ENCODE measurements around the gene PFN1. TPM values are rescaled to one million over a fixed set of nuclear protein-coding genes. Genes with fewer than 3 reads are reported as not detected.

The PFN1 gene
- total RNA-seq, 1 donor from 2014 or later: 1,423 TPM

DNA sequence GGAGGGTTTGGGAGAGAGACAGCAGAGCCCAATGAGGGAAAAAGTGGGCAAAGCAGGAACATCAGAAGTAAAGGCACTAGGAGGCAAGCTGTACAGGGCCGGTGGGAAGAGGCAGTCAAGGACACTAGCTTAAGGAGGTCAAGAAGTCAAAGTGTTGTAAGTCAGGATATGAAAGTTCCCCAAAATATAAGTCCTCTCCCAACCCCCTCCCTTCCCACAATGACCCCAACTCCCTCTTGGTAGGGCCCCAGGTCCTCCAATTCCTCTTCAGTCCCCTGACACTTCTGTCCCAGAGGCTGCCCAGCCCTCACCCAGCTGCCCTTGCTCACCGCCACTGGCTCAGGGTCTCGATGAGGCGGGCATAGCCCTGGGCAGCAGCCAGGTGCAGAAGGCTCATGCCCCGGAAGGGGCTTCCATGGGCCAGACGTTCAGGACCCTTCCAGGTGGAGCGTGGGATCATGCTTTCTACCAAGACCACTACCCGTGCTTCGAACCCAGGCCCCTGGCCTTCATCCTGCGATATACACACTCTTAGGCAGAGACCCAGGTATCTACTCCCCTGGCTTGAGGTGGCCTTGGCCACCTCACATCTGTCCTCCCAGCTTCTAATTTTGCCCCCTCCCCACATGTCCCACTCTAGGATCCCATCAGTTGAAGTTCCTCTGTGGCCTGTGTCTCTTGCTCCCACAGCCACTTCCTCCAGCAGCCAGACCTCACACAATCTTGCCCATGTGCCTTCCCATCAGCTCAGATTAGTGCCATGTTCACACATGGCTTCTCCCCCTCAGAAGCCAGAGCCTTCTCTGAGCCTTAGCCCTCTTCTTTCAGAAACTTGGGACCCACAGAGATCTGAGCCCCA is 25.2 kb upstream of the PFN1 start:
- no peaks in the 10 kb centered on the region for H3K9me3 Mint-ChIP-seq
- H3K4me3 Mint-ChIP-seq: no peak overlapping the region
- peaks cover 27% of the 10 kb centered on the region for H3K4me1 Mint-ChIP-seq (ENCODE audit: low read depth)
- DNase-seq (ENCODE audit: low spot score): no peak
- H3K36me3 Mint-ChIP-seq (ENCODE audit: low read depth): peaks cover 54% of the 10 kb centered on the region
- no peaks in the 10 kb centered on the region for H3K27me3 Mint-ChIP-seq (ENCODE audit: insufficient read depth)
- intact Hi-C loops (cut with micrococcal nuclease): no loop called here
- peak overlapping the region; percentile 24 for H3K27ac Mint-ChIP-seq

DNA sequence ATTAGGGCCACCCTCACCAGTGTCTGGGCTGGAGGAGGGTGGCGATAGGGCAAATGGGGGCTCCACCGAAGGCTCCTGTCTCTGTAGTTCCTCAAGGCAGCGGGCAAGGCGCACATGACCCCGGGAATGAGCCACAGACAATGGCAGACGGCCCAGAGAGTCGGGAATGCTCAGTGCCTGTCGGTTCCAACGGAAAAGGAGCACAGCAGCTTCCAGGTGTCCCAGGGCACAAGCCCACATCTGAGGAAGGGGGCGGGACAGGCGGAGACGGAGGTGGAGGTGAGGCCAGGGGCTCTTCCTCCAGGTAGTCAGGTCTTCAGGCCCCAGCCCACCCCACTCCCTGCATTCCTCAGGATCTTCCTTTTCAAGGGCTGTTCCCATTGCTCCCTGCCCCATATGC is 24.4 kb upstream of the PFN1 start:
- Mint-ChIP-seq H3K4me1 (ENCODE audit: low read depth) (peaks cover 27% of the 10 kb centered on the region), H3K36me3 (ENCODE audit: low read depth) (peaks cover 51% of the 10 kb centered on the region), H3K27me3 (ENCODE audit: insufficient read depth) (no peaks in the 10 kb centered on the region), H3K27ac (peak overlapping the region; percentile 19), H3K9me3 (no peaks in the 10 kb centered on the region), H3K4me3 (no peak overlapping the region)
- DNase-seq (ENCODE audit: low spot score): no peak
- intact Hi-C loops (cut with micrococcal nuclease): no loop called here

DNA sequence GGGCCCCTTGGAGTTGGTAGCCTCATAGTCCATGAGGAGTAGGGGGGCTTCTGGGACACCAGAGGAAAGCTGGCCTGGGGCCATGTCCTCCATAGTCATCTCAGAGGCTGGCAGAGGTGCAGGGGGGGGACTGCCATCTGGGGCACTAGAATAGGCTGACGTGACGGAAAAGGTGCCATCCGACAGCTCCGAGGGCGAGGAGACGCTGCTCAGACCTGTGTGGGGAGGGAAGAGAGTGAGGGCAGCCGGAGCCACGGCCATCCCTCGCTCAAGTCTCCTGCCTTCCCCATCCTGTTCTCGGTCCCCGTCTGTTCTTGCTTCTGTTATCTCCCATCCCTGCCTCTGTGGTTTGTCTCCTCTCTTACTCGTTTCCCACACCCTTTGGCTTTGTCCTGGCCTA is 24.0 kb upstream of the PFN1 start:
- Mint-ChIP-seq H3K4me3 (no peak overlapping the region), H3K27me3 (ENCODE audit: insufficient read depth) (no peaks in the 10 kb centered on the region), H3K9me3 (no peaks in the 10 kb centered on the region), H3K27ac (peak overlapping the region; percentile 19), H3K36me3 (ENCODE audit: low read depth) (peaks cover 51% of the 10 kb centered on the region), H3K4me1 (ENCODE audit: low read depth) (peaks cover 27% of the 10 kb centered on the region)
- DNase-seq (ENCODE audit: low spot score): no peak
- intact Hi-C loops (cut with micrococcal nuclease): no loop called here

DNA sequence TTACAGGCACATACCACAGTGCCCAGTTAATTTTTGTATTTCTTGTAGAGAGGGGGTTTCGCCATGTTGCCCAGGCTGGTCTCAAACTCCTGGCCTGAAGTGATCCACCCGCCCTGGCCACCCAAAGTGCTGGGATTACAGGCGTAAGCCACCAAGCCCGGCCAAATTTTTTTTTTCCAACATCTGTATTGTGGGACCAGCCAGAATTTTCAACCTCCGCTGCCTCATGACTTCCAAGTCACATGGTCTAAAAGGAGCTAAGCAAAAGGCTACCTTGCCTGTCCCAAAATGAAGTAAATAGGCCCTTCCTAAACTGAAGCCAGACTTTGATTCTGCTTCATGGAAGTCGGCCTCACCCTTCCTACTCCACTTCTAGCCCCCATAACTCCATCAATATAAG is 23.5 kb upstream of the PFN1 start:
- DNase-seq (ENCODE audit: low spot score): no peak
- Mint-ChIP-seq H3K4me1 (ENCODE audit: low read depth) (peaks cover 27% of the 10 kb centered on the region), H3K9me3 (no peaks in the 10 kb centered on the region), H3K36me3 (ENCODE audit: low read depth) (peaks cover 48% of the 10 kb centered on the region), H3K4me3 (no peak overlapping the region), H3K27me3 (ENCODE audit: insufficient read depth) (no peaks in the 10 kb centered on the region), H3K27ac (no peak overlapping the region)
- intact Hi-C loops (cut with micrococcal nuclease): no loop called here

DNA sequence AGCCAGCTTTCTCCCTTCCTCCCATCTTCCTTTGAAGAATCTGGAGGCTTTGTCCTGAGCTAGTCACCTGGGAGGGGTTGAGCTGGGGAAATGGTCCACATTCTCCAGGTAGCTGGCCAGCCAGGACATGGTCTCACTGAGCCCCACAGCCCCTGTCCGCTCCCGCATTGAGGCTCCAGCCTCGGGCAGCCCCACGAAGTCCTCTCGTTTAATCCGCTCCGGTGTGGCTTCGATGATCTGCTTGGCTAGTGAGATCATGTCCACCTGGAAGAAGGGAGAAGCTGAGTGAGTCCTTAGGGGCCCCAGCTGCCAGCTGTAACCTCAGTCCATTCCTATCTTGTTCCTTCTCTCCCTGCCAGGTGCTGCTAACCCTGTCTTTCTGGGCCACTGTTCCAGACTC is 21.9 kb upstream of the PFN1 start:
- no peaks in the 10 kb centered on the region for H3K9me3 Mint-ChIP-seq
- H3K4me3 Mint-ChIP-seq: peak overlapping the region; percentile 48
- H3K27me3 Mint-ChIP-seq (ENCODE audit: insufficient read depth): no peaks in the 10 kb centered on the region
- no peak for DNase-seq (ENCODE audit: low spot score)
- intact Hi-C loops (cut with micrococcal nuclease): no loop called here
- H3K4me1 Mint-ChIP-seq (ENCODE audit: low read depth): peaks cover 37% of the 10 kb centered on the region
- peaks cover 51% of the 10 kb centered on the region for H3K36me3 Mint-ChIP-seq (ENCODE audit: low read depth)
- peak overlapping the region; percentile 86 for H3K27ac Mint-ChIP-seq

DNA sequence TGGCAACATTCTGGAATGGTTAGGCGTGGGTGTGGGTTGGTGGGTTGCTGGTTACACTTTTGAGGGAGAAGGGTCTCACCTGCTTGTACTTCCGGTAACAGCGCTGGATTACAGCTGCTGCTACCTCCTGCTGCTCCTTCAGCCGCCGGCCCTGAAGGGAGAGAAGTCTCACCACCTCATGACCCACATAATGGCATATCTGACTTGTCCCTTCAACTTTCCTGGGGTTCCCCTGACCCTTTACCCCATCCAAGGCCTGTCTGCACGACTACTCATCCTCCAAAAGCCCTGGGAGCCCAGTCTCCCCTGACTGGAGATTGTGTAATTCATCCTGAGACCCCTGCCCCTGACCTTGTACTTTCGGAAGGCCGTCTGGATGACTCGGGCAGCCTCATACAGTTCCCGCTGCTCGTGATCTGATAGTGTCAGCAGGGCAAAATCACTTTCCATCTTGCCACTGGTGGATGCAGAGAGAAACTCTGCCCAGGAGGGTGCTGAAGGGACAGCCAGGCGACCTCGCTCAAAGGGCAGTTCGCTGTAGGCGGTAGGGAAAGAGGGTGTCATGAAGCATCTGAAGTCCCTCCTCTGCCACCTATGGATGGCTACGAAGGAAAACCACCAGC is 21.3 kb upstream of the PFN1 start:
- Mint-ChIP-seq H3K4me1 (ENCODE audit: low read depth) (peaks cover 40% of the 10 kb centered on the region), H3K27me3 (ENCODE audit: insufficient read depth) (no peaks in the 10 kb centered on the region), H3K9me3 (no peaks in the 10 kb centered on the region), H3K4me3 (no peak overlapping the region), H3K27ac (no peak overlapping the region), H3K36me3 (ENCODE audit: low read depth) (peaks cover 48% of the 10 kb centered on the region)
- intact Hi-C loops (cut with micrococcal nuclease): loop anchor here (1.0 to 10.0 kb wide), 3 partner anchors 28 to 1075 kb away; partner anchors contain the start of genes CAMKK1, INCA1, KIF1C and RABEP1
- DNase-seq (ENCODE audit: low spot score): no peak

DNA sequence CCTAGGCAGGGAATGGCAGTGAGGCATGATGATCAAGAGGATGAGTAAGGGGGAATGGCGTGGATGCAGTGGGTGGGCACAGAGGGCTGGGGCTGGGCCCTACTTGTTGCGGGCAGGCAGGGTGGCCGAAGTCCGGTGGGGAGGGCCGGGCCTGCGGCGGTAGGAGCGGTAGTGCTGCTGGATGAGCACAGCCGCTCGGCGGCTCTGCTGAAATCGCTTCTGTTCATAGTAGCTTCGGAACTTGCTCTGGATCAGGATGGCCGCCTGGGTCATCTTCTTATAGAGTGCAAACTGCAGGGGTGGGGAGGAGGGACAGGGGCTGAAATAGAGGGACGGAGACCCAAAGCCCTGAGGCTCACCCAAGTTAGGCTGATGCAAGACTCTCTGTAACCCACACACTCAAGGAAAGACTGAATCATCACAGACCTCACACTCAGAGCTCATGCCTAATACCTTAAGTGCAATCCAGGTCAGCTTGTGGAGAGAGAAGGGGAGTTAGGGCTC is 20.8 kb upstream of the PFN1 start:
- intact Hi-C loops (cut with micrococcal nuclease): loop anchor here (1.0 to 10.0 kb wide), 3 partner anchors 28 to 1074 kb away; partner anchors contain the start of genes CAMKK1, INCA1, KIF1C and RABEP1

DNA sequence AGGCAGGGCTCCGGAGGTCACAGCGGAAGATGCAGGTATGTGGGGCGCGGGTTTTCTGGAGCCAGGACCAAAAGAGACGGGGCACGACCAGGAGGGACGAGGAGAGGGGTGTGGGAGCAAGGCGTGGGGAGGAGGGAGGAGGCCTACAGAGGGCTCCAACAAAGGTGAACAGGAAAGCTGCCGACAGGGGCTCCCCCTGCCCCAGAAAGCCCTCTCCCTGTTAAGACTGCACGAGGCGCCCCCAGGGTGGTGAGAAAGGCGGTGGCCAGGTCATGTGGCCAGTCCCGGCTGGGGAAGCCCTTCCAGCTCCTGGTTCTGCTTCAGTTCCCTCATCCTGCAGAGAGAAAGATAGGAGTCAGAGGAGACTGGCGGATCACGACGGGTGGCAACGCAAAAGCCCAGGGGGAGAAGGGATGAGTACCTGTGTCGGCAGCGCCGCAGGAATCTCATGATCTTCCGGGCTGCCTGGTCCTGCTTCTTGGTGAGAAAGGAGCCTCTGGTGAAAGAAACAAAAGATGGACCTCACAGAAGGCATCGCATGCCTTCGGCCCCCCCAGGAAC is 20.2 kb upstream of the PFN1 start:
- no peak overlapping the region for H3K27ac Mint-ChIP-seq
- no peak overlapping the region for H3K4me3 Mint-ChIP-seq
- no peaks in the 10 kb centered on the region for H3K9me3 Mint-ChIP-seq
- H3K4me1 Mint-ChIP-seq (ENCODE audit: low read depth): peaks cover 40% of the 10 kb centered on the region
- no peaks in the 10 kb centered on the region for H3K27me3 Mint-ChIP-seq (ENCODE audit: insufficient read depth)
- intact Hi-C loops (cut with micrococcal nuclease): loop anchor here (1.0 to 10.0 kb wide), 3 partner anchors 29 to 1074 kb away; partner anchors contain the start of genes CAMKK1, INCA1, KIF1C and RABEP1
- peaks cover 40% of the 10 kb centered on the region for H3K36me3 Mint-ChIP-seq (ENCODE audit: low read depth)
- DNase-seq (ENCODE audit: low spot score): no peak

More for the DNA sequence above, 20.8 kb upstream of the PFN1 start:
- peaks cover 40% of the 10 kb centered on the region for H3K4me1 Mint-ChIP-seq (ENCODE audit: low read depth)
- H3K36me3 Mint-ChIP-seq (ENCODE audit: low read depth): peaks cover 43% of the 10 kb centered on the region
- H3K27me3 Mint-ChIP-seq (ENCODE audit: insufficient read depth): no peaks in the 10 kb centered on the region
- no peak overlapping the region for H3K27ac Mint-ChIP-seq
- no peak for DNase-seq (ENCODE audit: low spot score)
- no peak overlapping the region for H3K4me3 Mint-ChIP-seq
- H3K9me3 Mint-ChIP-seq: no peaks in the 10 kb centered on the region

DNA sequence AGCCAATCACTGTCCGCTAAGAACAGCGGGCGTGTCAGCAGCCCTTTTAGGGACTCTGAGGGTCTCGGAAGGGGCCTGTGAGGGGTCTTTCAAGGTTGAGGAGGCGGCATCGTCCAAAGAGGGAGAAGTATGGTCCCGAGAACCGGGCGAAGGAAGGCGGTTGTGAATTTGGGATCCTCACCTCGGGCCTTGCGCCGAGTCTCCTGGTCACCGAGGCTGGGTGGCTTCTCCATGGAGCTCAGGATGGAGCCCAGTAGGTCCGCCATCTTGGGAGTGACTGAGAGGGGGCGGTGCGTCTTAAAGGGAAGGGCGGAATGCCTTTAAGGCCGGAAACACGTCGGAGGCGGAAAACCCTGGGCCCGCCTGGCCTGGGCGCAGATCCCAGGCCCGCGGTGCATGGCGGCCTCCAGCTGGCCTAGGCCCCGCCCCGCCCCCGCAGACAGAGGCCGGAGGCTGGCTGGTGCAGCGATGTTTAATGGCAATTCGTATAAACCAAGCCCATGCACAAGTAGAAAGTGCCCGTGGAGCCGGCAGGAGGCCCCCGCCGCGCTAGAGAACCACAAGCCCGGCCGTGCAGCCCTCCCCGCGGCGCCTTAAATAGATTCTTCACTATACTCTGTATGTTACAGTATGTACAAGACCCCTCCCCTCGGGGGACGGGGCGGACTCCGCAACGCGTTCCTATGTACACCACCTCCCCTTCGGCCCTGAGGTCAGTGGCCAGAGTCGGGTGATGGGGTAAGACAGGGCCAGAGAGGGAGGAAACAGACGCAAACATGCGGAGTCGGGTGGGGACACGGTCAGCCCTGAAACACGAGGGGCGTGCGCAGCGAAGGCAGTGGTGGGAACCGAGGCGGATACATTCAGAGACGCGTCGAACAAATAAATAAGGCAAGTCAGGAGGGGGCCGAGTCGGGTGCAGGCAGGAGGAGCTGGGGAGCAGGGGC is 19.5 kb upstream of the PFN1 start, which contains the start of gene SPAG7:
Gene SPAG7, minus strand, starts transcription at position 279 of the 947 bp plus-strand sequence. Its CDS starts 13 bp downstream, at position 266.
- DNase-seq (ENCODE audit: low spot score): peak; percentile 93
- Mint-ChIP-seq H3K9me3 (no peaks in the 10 kb centered on the region), H3K36me3 (ENCODE audit: low read depth) (peaks cover 37% of the 10 kb centered on the region), H3K4me3 (no peak within 1 kb of the TSS), H3K27me3 (ENCODE audit: insufficient read depth) (no peaks in the 10 kb centered on the region), H3K27ac (peak within 1 kb of the TSS; percentile 79), H3K4me1 (ENCODE audit: low read depth) (peaks cover 40% of the 10 kb centered on the region)
- intact Hi-C loops (cut with micrococcal nuclease): loop anchor here (1.0 to 10.0 kb wide), 10 partner anchors 12 to 1073 kb away; partner anchors contain the start of genes ARRB2, CAMKK1, CAMTA2 and PFN1

DNA sequence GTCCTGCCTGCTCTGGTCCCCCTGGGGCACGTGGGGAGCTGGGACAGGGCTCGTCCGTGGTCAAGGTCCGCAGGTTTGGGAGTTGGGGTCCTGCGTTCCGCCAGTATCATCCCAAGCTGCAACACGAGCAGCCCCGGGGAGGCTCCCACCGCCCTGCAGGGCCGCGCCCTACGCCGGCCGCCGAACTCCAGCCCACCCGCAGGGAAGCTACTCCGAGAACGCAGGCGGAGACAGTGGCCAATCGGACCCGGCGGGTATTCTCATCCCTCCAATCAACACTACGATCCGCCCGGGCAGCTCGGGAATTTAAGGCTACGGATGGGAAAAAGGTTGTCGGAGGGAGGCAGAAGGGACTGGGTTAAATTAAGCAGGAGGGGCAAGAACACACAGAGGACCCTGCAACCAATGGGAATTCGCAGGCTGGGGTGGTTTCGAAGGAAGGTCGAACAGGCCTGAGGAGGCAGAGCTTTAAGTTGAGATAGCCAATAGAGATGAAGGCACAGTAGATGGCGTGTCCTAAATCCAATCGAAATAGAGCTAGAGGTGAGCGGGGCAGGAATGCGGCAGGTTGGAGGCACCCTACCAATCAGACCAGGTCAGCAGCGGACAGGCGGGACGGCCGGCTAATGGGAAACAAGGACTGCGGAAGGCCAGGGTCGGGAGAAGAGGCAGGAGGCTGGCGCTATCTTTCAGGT is 18.7 kb upstream of the PFN1 start:
- no peaks in the 10 kb centered on the region for H3K9me3 Mint-ChIP-seq
- no peak overlapping the region for H3K4me3 Mint-ChIP-seq
- no peaks in the 10 kb centered on the region for H3K27me3 Mint-ChIP-seq (ENCODE audit: insufficient read depth)
- intact Hi-C loops (cut with micrococcal nuclease): loop anchor here (1.0 to 10.0 kb wide), 10 partner anchors 13 to 1072 kb away; partner anchors contain the start of genes ARRB2, CAMKK1, CAMTA2 and PFN1
- H3K27ac Mint-ChIP-seq: no peak overlapping the region
- peaks cover 32% of the 10 kb centered on the region for H3K36me3 Mint-ChIP-seq (ENCODE audit: low read depth)
- DNase-seq (ENCODE audit: low spot score): peak; percentile 95
- peaks cover 40% of the 10 kb centered on the region for H3K4me1 Mint-ChIP-seq (ENCODE audit: low read depth)

DNA sequence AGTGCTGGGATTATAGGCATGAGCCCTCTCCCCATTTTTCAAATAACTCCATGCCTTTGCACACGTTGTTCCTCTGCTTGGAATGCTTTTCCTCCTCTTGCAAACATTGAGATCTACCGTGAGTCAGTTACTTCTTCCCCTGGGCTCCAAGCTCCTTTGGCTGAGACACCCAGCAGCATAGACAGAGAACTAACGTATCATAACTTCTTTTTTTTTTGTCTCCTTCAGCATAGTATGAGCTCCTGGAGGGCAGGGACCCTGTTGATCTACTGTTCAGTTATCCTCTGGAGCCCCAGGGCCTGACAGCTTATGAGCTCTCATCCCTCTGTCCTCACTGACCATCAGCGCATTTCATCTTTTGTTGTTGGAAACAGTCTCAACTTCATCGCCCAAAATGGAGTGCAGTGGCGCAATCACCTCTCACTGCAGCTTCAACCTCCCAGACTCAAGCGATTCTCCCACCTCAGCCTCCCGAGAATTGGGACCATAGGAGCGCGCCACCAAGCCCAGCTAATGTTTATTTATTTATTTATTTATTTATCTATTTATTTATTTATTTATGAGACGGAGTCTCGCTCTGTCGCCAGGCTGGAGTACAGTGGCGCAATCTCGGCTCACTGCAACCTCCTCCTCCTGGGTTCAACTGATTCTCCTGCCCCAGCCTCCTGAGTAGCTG is 17.1 kb upstream of the PFN1 start:
- DNase-seq (ENCODE audit: low spot score): no peak
- Mint-ChIP-seq H3K36me3 (ENCODE audit: low read depth) (peaks cover 27% of the 10 kb centered on the region), H3K27ac (no peak overlapping the region), H3K4me3 (peak overlapping the region; percentile 45), H3K27me3 (ENCODE audit: insufficient read depth) (no peaks in the 10 kb centered on the region), H3K9me3 (no peaks in the 10 kb centered on the region), H3K4me1 (ENCODE audit: low read depth) (peaks cover 31% of the 10 kb centered on the region)
- intact Hi-C loops (cut with micrococcal nuclease): loop anchor here (5.0 to 10.0 kb wide), 2 partner anchors 317 to 1071 kb away; partner anchors contain the start of genes CAMKK1 and RABEP1
